C4-2B (cell line): ENCODE results near the gene FBXW11.

ENCODE experiments used
- CTCF ChIP-seq: fragments of 450-650 bp; conservative IDR thresholded peaks from 2 replicates; pipeline ENCODE4 v1.5.1; 2017; ENCODE audit warnings: mild to moderate bottlenecking
- ZFX ChIP-seq: fragments of 450-650 bp; IDR thresholded peaks from 2 replicates; pipeline ENCODE4 v1.6.1; 2017

GRCh38 chr5:171979606-171980005 lies 26.8 kb downstream of the FBXW11 start:
- TF ChIP-seq CTCF (no peak), ZFX (no peak)
